NCI-H1417 (cell line): ENCODE results near the gene CCL8.

Experiments
- DNase-seq, 3 experiments: peaks; one replicate each; lab custom pipeline; 2025; lab: John Stamatoyannopoulos, UW

Gene CCL8

GRCh38 chr17:34367486-34368195 is 48.4 kb downstream of the CCL8 start:
- DNase-seq = no peak

- DNase-seq = no peak
These were observed 49.1 kb downstream of the CCL8 start for GRCh38 chr17:34368196-34368945.

GRCh38 chr17:34368946-34369500 is 49.8 kb downstream of the CCL8 start:
- no peak for DNase-seq

- DNase-seq = no peak
These were observed 50.3 kb downstream of the CCL8 start for GRCh38 chr17:34369571-34369970.

- no peak for DNase-seq
These were observed 51.3 kb downstream of the CCL8 start for GRCh38 chr17:34370376-34370996.

- peak in 1 of 3 experiments; percentile 23 for DNase-seq
These were observed 51.8 kb downstream of the CCL8 start for GRCh38 chr17:34370997-34371395.
